ENCODE data around the gene KAZN.

- TF ChIP-seq RARB (CRISPR knock-in tag; IDR thresholded peaks at IDR 0.05) (no peak), ZNF8 (CRISPR knock-in tag; IDR thresholded peaks at IDR 0.05) (no peak), TCF4 (CRISPR knock-in tag; IDR thresholded peaks at IDR 0.05; ENCODE audit: borderline replicate concordance) (no peak), ZNF70 (CRISPR knock-in tag; IDR thresholded peaks at IDR 0.05) (no peak), ZC3H10 (CRISPR knock-in tag; IDR thresholded peaks at IDR 0.05) (no peak), CSDC2 (CRISPR knock-in tag; IDR thresholded peaks at IDR 0.05) (no peak), ZNF565 (CRISPR knock-in tag; conservative IDR thresholded peaks at IDR 0.05; ENCODE audit: low read depth) (no peak)
These were observed 436.2 kb downstream of the KAZN start for GRCh38 chr1:15034656-15035055.
